BJ (cell line): ENCODE results near the gene OMP. TPM values are rescaled to one million over a fixed set of nuclear protein-coding genes. Genes with fewer than 3 reads are reported as not detected.

ENCODE experiments used
- CTCF ChIA-PET: fragments of 350-600 bp; formaldehyde crosslinking; extraction: SDS; loops from one replicate; lab custom pipeline; 2021; ENCODE audit warnings: antibody characterized with exemption, inconsistent platforms; lab: Yijun Ruan, JAX
- POLR2A ChIA-PET: fragments of 300-600 bp; sonication (Branson Sonifier 250); formaldehyde crosslinking; extraction: SDS; loops from one replicate; lab custom pipeline; 2021; ENCODE audit warnings: antibody characterized with exemption; lab: Charles Lee
- DNase-seq: peaks from one replicate; pipeline ENCODE4 v3.0.0-alpha.2; 2011; ENCODE audit warnings: low read depth
- H3K27me3 ChIP-seq: 2 replicates; pipeline ENCODE4 v1.6.0; 2011; ENCODE audit warnings: low read length; ENCODE audit not compliant: control insufficient read depth, insufficient read depth
- H3K36me3 ChIP-seq: 2 replicates; pipeline ENCODE4 v1.5.1; 2011; ENCODE audit warnings: low read length; ENCODE audit not compliant: control insufficient read depth, insufficient read depth
- H3K4me3 ChIP-seq: 2 replicates; pipeline ENCODE4 v1.5.1; 2011; ENCODE audit warnings: low read depth, mild to moderate bottlenecking, control low read depth, low read length
- CTCF ChIP-seq: IDR thresholded peaks from 2 replicates; pipeline ENCODE4 v1.5.1; 2011; ENCODE audit warnings: low read depth, mild to moderate bottlenecking, control low read depth, inconsistent platforms, low read length, moderate library complexity; ENCODE audit not compliant: insufficient read depth
- polyA plus RNA-seq: library from polyadenylated mRNA; depleted of rRNA; stranded (reverse); fragments of >200 nt; gene quantifications from 2 replicates; pipeline ENCODE4 v1.2.3, GENCODE V29; 2011

Gene OMP
- polyA plus RNA-seq, 1 experiment, result not detected

DNA sequence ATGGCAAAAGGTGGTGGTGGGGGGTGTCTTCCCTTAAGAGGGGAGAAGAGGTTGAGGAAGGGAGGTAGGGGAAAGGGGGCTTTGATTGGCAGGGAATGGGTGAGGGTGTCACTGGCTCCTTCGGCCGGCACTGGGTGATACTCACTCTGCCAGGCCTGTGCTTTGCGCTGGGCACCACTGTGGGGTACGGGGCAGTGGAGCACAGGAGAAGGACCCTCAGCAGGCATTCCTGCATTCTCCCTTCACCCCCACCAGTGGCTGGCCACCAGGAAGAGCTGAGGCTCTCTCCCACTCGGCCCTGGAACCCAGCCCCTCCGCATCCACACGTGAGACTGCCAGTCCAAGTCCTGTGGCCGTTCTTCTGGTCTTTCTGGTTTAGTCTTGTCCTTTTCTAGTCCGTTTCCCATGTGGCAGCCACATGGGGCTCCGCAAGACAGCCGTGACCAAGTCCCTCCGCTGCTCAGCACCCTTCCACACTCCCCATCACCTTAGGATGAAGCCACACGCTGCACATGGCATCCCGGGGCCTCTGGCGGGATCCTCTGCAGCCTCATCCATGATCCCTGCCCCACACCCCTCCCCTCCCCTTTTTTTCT is 27.9 kb upstream of the OMP start:
- POLR2A ChIA-PET, result no interaction called here
- CTCF ChIA-PET, result interaction anchor here (1.3 to 4.4 kb wide), 6 partner anchors 8 to 40 kb away, joined by 4 to 41 read pairs (median 9); no protein-coding TSS in a partner anchor
- DNase-seq, result no peak
- no peak for TF ChIP-seq CTCF
- Histone ChIP-seq H3K36me3 (no peaks in the 10 kb centered on the region), H3K27me3 (no peaks in the 10 kb centered on the region), H3K4me3 (no peak overlapping the region)

DNA sequence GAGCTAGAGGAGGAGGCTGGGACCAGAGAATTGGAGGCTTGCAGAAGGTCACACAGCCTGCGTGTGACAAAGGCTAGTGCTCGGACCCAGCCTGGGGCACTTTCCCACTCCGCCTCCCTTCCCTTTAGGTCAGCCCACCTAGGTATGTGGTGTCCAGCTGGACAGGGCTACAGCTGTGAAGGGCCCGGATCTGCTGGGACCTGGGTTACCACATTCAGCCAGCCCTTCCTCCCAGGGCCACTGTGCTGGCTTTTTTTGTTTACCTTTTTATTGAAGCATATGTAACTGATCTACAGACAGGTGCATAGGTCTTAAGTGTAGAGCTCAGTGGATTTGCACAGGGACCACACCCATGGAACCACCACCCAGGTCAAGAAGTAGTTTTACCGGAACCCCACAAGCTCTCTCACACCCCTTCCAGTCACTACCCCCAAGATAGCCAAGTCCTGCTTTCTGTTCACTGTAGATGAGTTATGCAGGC is 27.2 kb upstream of the OMP start:
- Histone ChIP-seq H3K4me3 (no peak overlapping the region), H3K27me3 (no peaks in the 10 kb centered on the region), H3K36me3 (no peaks in the 10 kb centered on the region)
- DNase-seq, result no peak
- ChIA-PET POLR2A (no interaction called here), CTCF (interaction anchor here (0.8 to 4.4 kb wide), 5 partner anchors 13 to 30 kb away, joined by 3 to 41 read pairs (median 4); no protein-coding TSS in a partner anchor)
- TF ChIP-seq CTCF, result no peak

GRCh38 chr11:77079666-77080065 is 23.0 kb upstream of the OMP start:
- H3K36me3 ChIP-seq, result no peaks in the 10 kb centered on the region
- POLR2A ChIA-PET, result no interaction called here
- CTCF ChIA-PET, result interaction anchor here (1.7 to 7.8 kb wide), 3 partner anchors 13 to 33 kb away, joined by 6 to 83 read pairs (median 17); no protein-coding TSS in a partner anchor
- H3K27me3 ChIP-seq, result no peaks in the 10 kb centered on the region
- DNase-seq, result no peak
- no peak for TF ChIP-seq CTCF
- no peak overlapping the region for H3K4me3 ChIP-seq

DNA sequence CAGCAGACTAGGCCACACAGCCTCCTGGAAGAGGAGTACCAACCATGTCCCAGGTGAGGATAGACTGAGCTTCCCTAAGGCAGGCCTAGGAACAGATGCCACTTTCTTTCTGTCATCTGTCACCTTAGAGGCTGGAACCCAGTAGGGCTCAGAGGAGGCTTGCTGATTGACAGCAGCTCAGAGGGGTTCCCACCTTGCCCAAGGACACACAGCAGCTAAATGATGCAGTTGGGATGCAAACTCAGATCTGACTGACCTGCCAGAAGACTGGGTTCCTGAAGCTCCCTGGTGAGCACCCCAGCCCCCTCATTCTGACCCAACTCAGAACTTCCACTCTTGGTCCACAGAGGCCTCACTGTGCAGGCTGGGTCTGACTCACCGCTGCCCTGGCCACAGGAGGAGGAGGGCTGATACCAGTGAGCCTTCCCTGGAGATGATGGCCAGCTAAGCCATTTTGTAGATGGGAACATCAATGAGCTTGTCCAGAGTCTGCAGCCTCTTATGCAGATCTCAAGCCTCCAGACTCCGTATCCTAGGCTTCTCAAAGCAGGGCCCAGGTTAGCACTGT is 21.9 kb upstream of the OMP start:
- ChIA-PET POLR2A (no interaction called here), CTCF (interaction anchor here (1.5 to 7.8 kb wide), 4 partner anchors 12 to 33 kb away, joined by 4 to 83 read pairs (median 12); no protein-coding TSS in a partner anchor)
- no peak overlapping the region for H3K4me3 ChIP-seq
- no peak for TF ChIP-seq CTCF
- peaks cover 1% of the 10 kb centered on the region; the same call in 1 of the 2 replicates for H3K36me3 ChIP-seq
- DNase-seq, result no peak
- H3K27me3 ChIP-seq, result no peaks in the 10 kb centered on the region

DNA sequence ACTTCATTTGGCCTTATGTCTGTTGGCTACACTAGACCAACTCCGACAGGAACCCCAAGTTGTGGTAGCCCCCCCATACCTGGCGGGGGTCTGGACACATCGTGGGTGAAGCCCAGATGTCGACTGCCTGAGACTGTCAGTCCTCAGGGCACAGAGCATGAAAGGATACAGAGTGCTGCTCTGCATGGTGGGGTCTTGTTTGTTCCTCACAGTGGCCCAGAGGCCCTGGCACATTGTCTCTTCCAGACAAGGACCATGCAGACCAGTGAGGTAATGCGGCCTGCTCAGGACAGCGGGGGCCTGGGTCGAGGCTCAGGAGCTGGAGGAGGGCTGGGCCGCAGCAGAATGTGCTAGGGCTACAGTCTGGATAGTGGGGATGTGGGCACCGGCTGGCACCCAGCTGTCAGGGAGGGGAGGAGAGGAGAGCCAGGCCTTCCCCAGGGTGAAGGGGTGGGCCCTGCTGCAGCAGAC is 21.2 kb upstream of the OMP start:
- CTCF ChIA-PET, result interaction anchor here (1.1 to 7.8 kb wide), 10 partner anchors 8 to 162 kb away, joined by 3 to 83 read pairs (median 4); partner anchors contain the start of gene CAPN5
- Histone ChIP-seq H3K4me3 (no peak overlapping the region), H3K36me3 (peaks cover 2% of the 10 kb centered on the region; the same call in 1 of the 2 replicates), H3K27me3 (no peaks in the 10 kb centered on the region)
- DNase-seq, result no peak
- TF ChIP-seq CTCF, result no peak
- POLR2A ChIA-PET, result no interaction called here
